H9 (cell line): ENCODE results near the gene ELFN2. TPM values are rescaled to one million over a fixed set of nuclear protein-coding genes. Genes with fewer than 3 reads are reported as not detected.

ENCODE experiments used
- DNase-seq: peaks from one replicate; pipeline ENCODE4 v3.0.0-alpha.2; 2017
- H2AFZ ChIP-seq: one replicate; pipeline ENCODE4 v1.6.1; 2013; ENCODE audit warnings: mild to moderate bottlenecking, low read length, control low read depth, moderate library complexity
- H2AK5ac ChIP-seq: 2 replicates; pipeline ENCODE4 v1.6.1; 2013; ENCODE audit warnings: low read length, control low read depth, mixed read lengths; ENCODE audit not compliant: insufficient read length
- H2BK120ac ChIP-seq: one replicate; pipeline ENCODE4 v1.6.1; 2013; ENCODE audit warnings: low read depth, mild to moderate bottlenecking, low read length, control low read depth, inconsistent platforms; ENCODE audit not compliant: poor library complexity, severe bottlenecking
- H2BK12ac ChIP-seq: 2 replicates; pipeline ENCODE4 v1.6.1; 2013; ENCODE audit warnings: low read length, control low read depth, mixed read lengths, low read depth; ENCODE audit not compliant: insufficient read length
- H2BK15ac ChIP-seq: 2 replicates; pipeline ENCODE4 v1.6.1; 2013; ENCODE audit warnings: low read depth, low read length, control low read depth
- H2BK20ac ChIP-seq: one replicate; pipeline ENCODE4 v1.6.1; 2013; ENCODE audit warnings: low read depth, mild to moderate bottlenecking, low read length, control low read depth, inconsistent platforms; ENCODE audit not compliant: poor library complexity, severe bottlenecking
- H2BK5ac ChIP-seq: 2 replicates; pipeline ENCODE4 v1.6.1; 2013; ENCODE audit warnings: low read length, control low read depth, mixed read lengths; ENCODE audit not compliant: insufficient read length
- H3K14ac ChIP-seq: 2 replicates; pipeline ENCODE4 v1.6.1; 2013; ENCODE audit warnings: low read length, control low read depth; ENCODE audit not compliant: insufficient read depth
- H3K18ac ChIP-seq: 2 replicates; pipeline ENCODE4 v1.6.1; 2013; ENCODE audit warnings: low read depth, mild to moderate bottlenecking, mixed read lengths, low read length, control low read depth; ENCODE audit not compliant: insufficient read length
- H3K23ac ChIP-seq: 2 replicates; pipeline ENCODE4 v1.6.1; 2013; ENCODE audit warnings: low read length, control low read depth, mixed read lengths, low read depth; ENCODE audit not compliant: insufficient read length
- H3K23me2 ChIP-seq: 2 replicates; pipeline ENCODE4 v1.6.1; 2013; ENCODE audit warnings: low read depth, mild to moderate bottlenecking, mixed read lengths, low read length, control low read depth; ENCODE audit not compliant: insufficient read length, poor library complexity, severe bottlenecking
- H3K27ac ChIP-seq: 2 replicates; pipeline ENCODE4 v1.5.1; 2013; ENCODE audit warnings: low read length, control low read depth, mixed read lengths, low read depth; ENCODE audit not compliant: insufficient read length
- H3K27me3 ChIP-seq: 2 replicates; pipeline ENCODE4 v1.6.1; 2013; ENCODE audit warnings: low read length, control low read depth, inconsistent platforms; ENCODE audit not compliant: insufficient read depth
- H3K4ac ChIP-seq: 2 replicates; pipeline ENCODE4 v1.6.1; 2013; ENCODE audit warnings: low read depth, mild to moderate bottlenecking, control low read depth, inconsistent platforms, low read length, moderate library complexity
- H3K4me1 ChIP-seq: 2 replicates; pipeline ENCODE4 v1.6.1; 2013; ENCODE audit warnings: low read length, control low read depth, inconsistent platforms; ENCODE audit not compliant: insufficient read depth
- H3K4me2 ChIP-seq: 2 replicates; pipeline ENCODE4 v1.6.1; 2013; ENCODE audit warnings: low read length, control low read depth, mixed read lengths; ENCODE audit not compliant: insufficient read length, insufficient read depth
- H3K56ac ChIP-seq: 2 replicates; pipeline ENCODE4 v1.6.1; 2013; ENCODE audit warnings: low read depth, mild to moderate bottlenecking, mixed read lengths, low read length, control low read depth; ENCODE audit not compliant: insufficient read length
- H3K79me1 ChIP-seq: 2 replicates; pipeline ENCODE4 v1.6.1; 2013; ENCODE audit warnings: low read depth, mild to moderate bottlenecking, moderate library complexity, low read length, control low read depth, inconsistent platforms; ENCODE audit not compliant: insufficient read depth, poor library complexity, severe bottlenecking
- H3K79me2 ChIP-seq: 2 replicates; pipeline ENCODE4 v1.6.1; 2013; ENCODE audit warnings: low read length, control low read depth, inconsistent platforms; ENCODE audit not compliant: insufficient read depth
- H3K9ac ChIP-seq: 2 replicates; pipeline ENCODE4 v1.6.1; 2013; ENCODE audit warnings: low read length, control low read depth, mixed read lengths; ENCODE audit not compliant: insufficient read length; ENCODE audit errors: extremely low read depth
- H3K9me3 ChIP-seq: one replicate; pipeline ENCODE4 v1.6.1; 2013; ENCODE audit warnings: low read depth, low read length, inconsistent platforms; ENCODE audit not compliant: control insufficient read depth
- H3T11ph ChIP-seq: one replicate; pipeline ENCODE4 v1.6.1; 2013; ENCODE audit warnings: mild to moderate bottlenecking, low read length, control low read depth, inconsistent platforms
- H4K20me1 ChIP-seq: one replicate; pipeline ENCODE4 v1.6.1; 2013; ENCODE audit not compliant: control insufficient read depth, insufficient read length, insufficient read depth
- H4K5ac ChIP-seq: 2 replicates; pipeline ENCODE4 v1.6.1; 2013; ENCODE audit warnings: low read depth, mild to moderate bottlenecking, mixed read lengths, low read length, control low read depth; ENCODE audit not compliant: insufficient read length
- H4K8ac ChIP-seq: replicated peaks from 2 replicates; pipeline ENCODE4 v1.6.1; 2013; ENCODE audit warnings: low read length, control low read depth, mixed read lengths, low read depth; ENCODE audit not compliant: insufficient read length
- H4K91ac ChIP-seq: 2 replicates; pipeline ENCODE4 v1.6.1; 2013; ENCODE audit warnings: low read depth, mild to moderate bottlenecking, moderate library complexity, mixed read lengths, low read length, control low read depth; ENCODE audit not compliant: insufficient read length
- H3K27ac Mint-ChIP-seq, 3 experiments: 2 replicates in 2 of 3; 3 replicates in 1 of 3; pipeline ENCODE4 v1.8.0; 2020 to 2021; ENCODE audit warnings: mixed read lengths in 3 of 3, mild to moderate bottlenecking in 1 of 3, moderate library complexity in 1 of 3
- H3K27me3 Mint-ChIP-seq: 2 replicates; pipeline ENCODE4 v1.8.0; 2021; ENCODE audit warnings: low read depth, mild to moderate bottlenecking, moderate library complexity, mixed read lengths
- H3K36me3 Mint-ChIP-seq, 3 experiments: 2 replicates in 2 of 3; 3 replicates in 1 of 3; pipeline ENCODE4 v1.8.0; 2020 to 2021; ENCODE audit warnings: low read depth in 3 of 3, mixed read lengths in 3 of 3; ENCODE audit not compliant: insufficient read depth in 1 of 3
- H3K4me1 Mint-ChIP-seq, 2 experiments: 2 replicates each; pipeline ENCODE4 v1.8.0; 2020; ENCODE audit warnings: mixed read lengths in 2 of 2
- H3K4me3 Mint-ChIP-seq, 2 experiments: 2 replicates in 1 of 2; 3 replicates in 1 of 2; pipeline ENCODE4 v1.8.0; 2020 to 2021; ENCODE audit warnings: mild to moderate bottlenecking in 2 of 2, mixed read lengths in 2 of 2, moderate library complexity in 1 of 2
- H3K9me3 Mint-ChIP-seq, 2 experiments: 2 replicates in 1 of 2; 3 replicates in 1 of 2; pipeline ENCODE4 v1.8.0; 2020; ENCODE audit warnings: mild to moderate bottlenecking in 2 of 2, mixed read lengths in 2 of 2, moderate library complexity in 1 of 2
- WGBS: extraction: QIAGEN DNeasy Blood & Tissue Kit; methylation state at CpG from one replicate; pipeline ENCODE4 v1.1.7; 2013; ENCODE audit warnings: missing lambda C conversion rate, low lambda C conversion rate, mixed read lengths; ENCODE audit not compliant: insufficient read length; ENCODE audit errors: extremely low coverage; 5-methylcytosine and 5-hydroxymethylcytosine counted together
- total RNA-seq: library from RNA; stranded (reverse); gene quantifications from 2 replicates; pipeline ENCODE4 v1.2.1, GENCODE V29; 2021
- TF ChIP-seq, protein P1 (sequence below): fragments of 200-600 bp; sonication (generic); conservative IDR thresholded peaks from 3 replicates; pipeline ENCODE4 v1.8.0; 2021; ENCODE audit warnings: antibody characterized with exemption, mild to moderate bottlenecking

ELFN2 gene
- total RNA-seq, 1 experiment from 2014 or later, result 0.70 TPM

DNA sequence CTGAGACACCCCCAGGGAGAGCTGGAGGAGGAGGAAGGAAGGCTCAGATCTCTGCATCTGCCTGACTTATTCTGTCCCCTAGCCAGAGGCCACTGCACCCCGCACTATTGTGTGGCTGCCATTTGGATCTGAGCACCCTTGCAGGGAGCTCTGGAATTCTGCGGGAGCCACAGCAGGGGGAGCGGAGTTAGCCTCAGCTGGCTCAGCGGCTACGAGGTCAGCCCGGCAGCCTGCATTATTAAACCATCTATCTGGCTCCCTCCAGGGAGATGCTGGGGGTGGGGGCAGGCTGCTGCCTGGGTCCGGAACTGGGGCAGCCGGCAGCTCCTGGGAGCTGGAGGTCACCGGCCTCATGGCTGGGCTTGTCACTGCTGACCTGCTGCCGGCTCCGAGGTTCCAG, 6.5 kb upstream of the ELFN2 start:
- Histone ChIP-seq H4K5ac (no peak overlapping the region), H2BK5ac (no peak overlapping the region), H3K79me1 (no peaks in the 10 kb centered on the region), H3K23me2 (no peaks in the 10 kb centered on the region), H4K8ac (no peak overlapping the region), H3T11ph (no peak overlapping the region), H2BK15ac (no peak overlapping the region), H3K27ac (no peak overlapping the region), H3K18ac (no peak overlapping the region), H3K56ac (no peak overlapping the region), H2BK20ac (no peak overlapping the region), H3K9ac (no peak overlapping the region), H2AFZ (no peak overlapping the region), H3K4me1 (no peaks in the 10 kb centered on the region), H3K9me3 (no peaks in the 10 kb centered on the region), H3K4me2 (no peak overlapping the region), H4K20me1 (no peaks in the 10 kb centered on the region), H3K23ac (no peak overlapping the region), H4K91ac (no peak overlapping the region), H3K4ac (no peak overlapping the region), H3K27me3 (no peaks in the 10 kb centered on the region; the same call in 1 of the 2 replicates), H3K14ac (no peak overlapping the region), H2AK5ac (no peak overlapping the region), H3K79me2 (no peaks in the 10 kb centered on the region), H2BK120ac (no peak overlapping the region), H2BK12ac (no peak overlapping the region)
- DNase-seq, result no peak
- Mint-ChIP-seq H3K4me3 (no peak overlapping the region), H3K27me3 (peaks cover 41% of the 10 kb centered on the region), H3K4me1 (peaks cover 17 to 19% of the 10 kb centered on the region in 2 experiments), H3K9me3 (0 out of 5 replicates have a peak, but pooled peaks cover 0 to 4% of the 10 kb centered on the region in 2 experiments), H3K36me3 (no peaks in the 10 kb centered on the region), H3K27ac (no peak overlapping the region)
- WGBS, result no CpG with 5 or more reads among the region's 11 CpGs
- TF ChIP-seq, protein P1, sequence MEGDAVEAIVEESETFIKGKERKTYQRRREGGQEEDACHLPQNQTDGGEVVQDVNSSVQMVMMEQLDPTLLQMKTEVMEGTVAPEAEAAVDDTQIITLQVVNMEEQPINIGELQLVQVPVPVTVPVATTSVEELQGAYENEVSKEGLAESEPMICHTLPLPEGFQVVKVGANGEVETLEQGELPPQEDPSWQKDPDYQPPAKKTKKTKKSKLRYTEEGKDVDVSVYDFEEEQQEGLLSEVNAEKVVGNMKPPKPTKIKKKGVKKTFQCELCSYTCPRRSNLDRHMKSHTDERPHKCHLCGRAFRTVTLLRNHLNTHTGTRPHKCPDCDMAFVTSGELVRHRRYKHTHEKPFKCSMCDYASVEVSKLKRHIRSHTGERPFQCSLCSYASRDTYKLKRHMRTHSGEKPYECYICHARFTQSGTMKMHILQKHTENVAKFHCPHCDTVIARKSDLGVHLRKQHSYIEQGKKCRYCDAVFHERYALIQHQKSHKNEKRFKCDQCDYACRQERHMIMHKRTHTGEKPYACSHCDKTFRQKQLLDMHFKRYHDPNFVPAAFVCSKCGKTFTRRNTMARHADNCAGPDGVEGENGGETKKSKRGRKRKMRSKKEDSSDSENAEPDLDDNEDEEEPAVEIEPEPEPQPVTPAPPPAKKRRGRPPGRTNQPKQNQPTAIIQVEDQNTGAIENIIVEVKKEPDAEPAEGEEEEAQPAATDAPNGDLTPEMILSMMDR, result no peak
